Kidney (tissue), 14 donors: Measurements from ENCODE around the gene SETD3. TPM values are rescaled to one million over a fixed set of nuclear protein-coding genes. Genes with fewer than 3 reads are reported as not detected.
A peak's percentile ranks its signal among the peaks of the same experiment; 100 is the strongest.

Experiments
- DNase-seq, 5 donors: peaks; one replicate each; pipeline ENCODE4 v3.0.0-alpha.2; 2013 to 2020
- FAIRE-seq: peaks from 2 replicates; lab custom pipeline; 2012; peaks lifted over from hg19 to GRCh38; lab: Jason Lieb, UNC
- H3K27ac ChIP-seq, 2 donors: one replicate each; pipeline ENCODE4 v1.7.0; 2013; ENCODE audit warnings: low read depth in 2 of 2, low read length in 2 of 2, inconsistent platforms in 1 of 2
- H3K27me3 ChIP-seq: one replicate; pipeline ENCODE4 v1.7.1; 2013; ENCODE audit warnings: low read length, inconsistent platforms; ENCODE audit not compliant: control insufficient read depth, insufficient read depth
- H3K36me3 ChIP-seq, 3 donors: one replicate each; pipeline versions ENCODE4 v1.7.0 to v1.7.1; 2013; ENCODE audit warnings: low read length in 3 of 3, control low read depth in 1 of 3, inconsistent platforms in 1 of 3; ENCODE audit not compliant: insufficient read depth in 3 of 3, control insufficient read depth in 2 of 3
- H3K4me1 ChIP-seq, 3 donors: one replicate each; pipeline versions ENCODE4 v1.7.0 to v1.7.1; 2013; ENCODE audit warnings: low read length in 3 of 3, inconsistent platforms in 1 of 3, low read depth in 1 of 3; ENCODE audit not compliant: control insufficient read depth in 2 of 3, insufficient read depth in 2 of 3
- H3K4me3 ChIP-seq, 3 donors: one replicate each; pipeline versions ENCODE4 v1.7.0 to v1.8.1; 2013; ENCODE audit warnings: low read length in 3 of 3, control low read depth in 1 of 3, inconsistent platforms in 1 of 3
- H3K9ac ChIP-seq, 3 donors: one replicate each; pipeline versions ENCODE4 v1.7.0 to v1.7.1; 2013; ENCODE audit warnings: low read length in 3 of 3, control low read depth in 1 of 3, inconsistent platforms in 1 of 3
- H3K9me3 ChIP-seq, 3 donors: one replicate each; pipeline versions ENCODE4 v1.7.0 to v1.7.1; 2013; ENCODE audit warnings: low read length in 3 of 3, control low read depth in 1 of 3, inconsistent platforms in 1 of 3; ENCODE audit not compliant: control insufficient read depth in 2 of 3, insufficient read depth in 1 of 3
- intact Hi-C: fragments of 100-400 bp; cut with DNase I; formaldehyde crosslinking; loops from one replicate; pipeline ENCODE4 v1.11.1; 2022
- polyA plus RNA-seq: library from polyadenylated mRNA; stranded (reverse); fragments of 350-450 nt; fragmentation: Illumina TruSeq; extraction: RNeasy Lipid Tissue Mini Kit (QIAGEN cat#74804); gene quantifications from one replicate; pipeline ENCODE4 v1.2.3, GENCODE V29; 2014; ENCODE audit warnings: low read depth, low replicate concordance; ENCODE audit not compliant: insufficient read depth
- total RNA-seq: library from RNA; stranded (reverse); fragmentation: NEBNext Ultra II Directional; extraction: Animal tissue kit (Norgen Biotek cat#: 25700); gene quantifications from one replicate; pipeline ENCODE4 v1.2.1, GENCODE V29; 2021
- TF ChIP-seq, protein P1 (sequence below): IDR thresholded peaks from 3 replicates; pipeline ENCODE4 v1.5.1; 2012; ENCODE audit warnings: mild to moderate bottlenecking, moderate library complexity, borderline replicate concordance; ENCODE audit not compliant: insufficient read depth; ENCODE audit errors: extremely low read depth
- donor health status: control.
- donor health status: control.
- donor health status: control.
- donor health status: control.
- donor health status: control.
- donor health status: DM: yes; HTN: yes; CAD: no.
- donor health status: Normal renal cell carcinoma (clear cell type).

Gene SETD3
- total and polyA plus RNA-seq, 2 donors from 2014 or later: 74.0 to 85.6 TPM

- FAIRE-seq: no peak
- H3K9ac ChIP-seq: no peak overlapping the region
- peaks cover 0 to 5% (median 0%) of the 10 kb centered on the region in 3 donors for H3K9me3 ChIP-seq
Observed at GRCh38 chr14:99426813-99427346, 53.8 kb downstream of the SETD3 start.

GRCh38 chr14:99426265-99426664, 54.4 kb downstream of the SETD3 start:
- TF ChIP-seq, protein P1, sequence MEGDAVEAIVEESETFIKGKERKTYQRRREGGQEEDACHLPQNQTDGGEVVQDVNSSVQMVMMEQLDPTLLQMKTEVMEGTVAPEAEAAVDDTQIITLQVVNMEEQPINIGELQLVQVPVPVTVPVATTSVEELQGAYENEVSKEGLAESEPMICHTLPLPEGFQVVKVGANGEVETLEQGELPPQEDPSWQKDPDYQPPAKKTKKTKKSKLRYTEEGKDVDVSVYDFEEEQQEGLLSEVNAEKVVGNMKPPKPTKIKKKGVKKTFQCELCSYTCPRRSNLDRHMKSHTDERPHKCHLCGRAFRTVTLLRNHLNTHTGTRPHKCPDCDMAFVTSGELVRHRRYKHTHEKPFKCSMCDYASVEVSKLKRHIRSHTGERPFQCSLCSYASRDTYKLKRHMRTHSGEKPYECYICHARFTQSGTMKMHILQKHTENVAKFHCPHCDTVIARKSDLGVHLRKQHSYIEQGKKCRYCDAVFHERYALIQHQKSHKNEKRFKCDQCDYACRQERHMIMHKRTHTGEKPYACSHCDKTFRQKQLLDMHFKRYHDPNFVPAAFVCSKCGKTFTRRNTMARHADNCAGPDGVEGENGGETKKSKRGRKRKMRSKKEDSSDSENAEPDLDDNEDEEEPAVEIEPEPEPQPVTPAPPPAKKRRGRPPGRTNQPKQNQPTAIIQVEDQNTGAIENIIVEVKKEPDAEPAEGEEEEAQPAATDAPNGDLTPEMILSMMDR: no peak
- Histone ChIP-seq H3K4me3 (no peak overlapping the region), H3K9ac (no peak overlapping the region), H3K36me3 (peaks cover 0 to 11% (median 3%) of the 10 kb centered on the region in 3 donors), H3K4me1 (peaks cover 0 to 24% (median 20%) of the 10 kb centered on the region in 3 donors), H3K27me3 (no peaks in the 10 kb centered on the region), H3K9me3 (peaks cover 0 to 5% (median 0%) of the 10 kb centered on the region in 3 donors), H3K27ac (peak overlapping the region; percentile 26)
- FAIRE-seq (no peak), DNase-seq (no peak)
- intact Hi-C loops: no loop called here

More at GRCh38 chr14:99426813-99427346, 53.8 kb downstream of the SETD3 start:
- Histone ChIP-seq H3K36me3 (peaks cover 0 to 11% (median 3%) of the 10 kb centered on the region in 3 donors), H3K4me1 (peaks cover 0 to 26% (median 25%) of the 10 kb centered on the region in 3 donors), H3K4me3 (no peak overlapping the region), H3K27ac (peak overlapping the region in 1 of 2 donors; percentile 26), H3K27me3 (no peaks in the 10 kb centered on the region)
- peak in 2 of 5 donors; percentile 27 to 56 for DNase-seq
- TF ChIP-seq, protein P1: no peak
- intact Hi-C loops: no loop called here

DNA sequence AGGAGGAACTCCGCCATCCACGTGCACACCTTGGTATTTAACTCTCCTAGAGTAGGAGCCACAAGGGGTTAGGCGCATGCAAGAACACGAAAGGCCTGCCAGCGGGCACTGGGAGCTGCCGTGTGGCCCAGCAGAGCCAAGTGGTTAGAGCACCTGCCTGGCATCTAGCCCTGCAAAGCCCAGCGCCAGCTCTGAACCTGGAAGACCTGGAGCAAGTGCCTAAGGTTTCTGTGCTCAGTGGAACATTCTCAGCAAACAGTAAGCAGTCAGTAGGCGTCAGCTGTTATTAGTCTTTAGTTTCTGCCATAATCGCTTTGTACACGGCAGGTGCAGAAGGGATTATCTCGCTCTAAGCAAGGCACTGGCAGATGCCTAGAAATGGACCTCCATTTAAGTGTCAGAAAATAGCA, 55.4 kb downstream of the SETD3 start:
- H3K36me3 ChIP-seq: peaks cover 0 to 11% (median 3%) of the 10 kb centered on the region in 3 donors
- no peak overlapping the region for H3K9ac ChIP-seq
- peak in 1 of 5 donors; percentile 82 for DNase-seq
- TF ChIP-seq, protein P1: no peak
- H3K4me3 ChIP-seq: no peak overlapping the region
- intact Hi-C loops: no loop called here
- H3K9me3 ChIP-seq: peaks cover 0 to 5% (median 0%) of the 10 kb centered on the region in 3 donors
- no peak for FAIRE-seq
- peaks cover 0 to 18% (median 15%) of the 10 kb centered on the region in 3 donors for H3K4me1 ChIP-seq
- H3K27me3 ChIP-seq: no peaks in the 10 kb centered on the region
- H3K27ac ChIP-seq: peak overlapping the region in 1 of 2 donors; percentile 24
